T-helper 22 cell (primary cell): ENCODE data around the gene ZNF519.

Experiments used
- DNase-seq: peaks from one replicate; pipeline ENCODE4 v3.0.0-alpha.2; 2020; ENCODE audit warnings: low read depth

Gene ZNF519

DNA sequence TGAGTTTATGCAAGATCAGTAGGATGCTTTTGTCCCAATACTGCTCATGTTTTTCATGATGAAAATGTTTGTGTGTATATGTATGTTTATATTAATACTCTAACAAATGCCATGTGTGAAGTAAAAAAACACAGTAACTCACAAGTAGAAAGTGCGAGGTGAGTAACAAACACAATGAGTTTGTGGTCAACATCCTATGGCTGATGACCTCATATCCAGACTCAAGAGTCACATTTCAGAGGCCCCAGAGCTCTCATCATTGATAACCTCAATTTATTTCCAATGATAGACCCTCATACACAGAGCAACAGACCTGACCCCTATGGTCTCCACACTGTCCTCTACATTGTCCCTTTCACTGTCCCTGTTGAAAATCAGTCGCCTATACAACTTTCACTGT is 34.5 kb downstream of the ZNF519 start:
- DNase-seq = no peak

DNA sequence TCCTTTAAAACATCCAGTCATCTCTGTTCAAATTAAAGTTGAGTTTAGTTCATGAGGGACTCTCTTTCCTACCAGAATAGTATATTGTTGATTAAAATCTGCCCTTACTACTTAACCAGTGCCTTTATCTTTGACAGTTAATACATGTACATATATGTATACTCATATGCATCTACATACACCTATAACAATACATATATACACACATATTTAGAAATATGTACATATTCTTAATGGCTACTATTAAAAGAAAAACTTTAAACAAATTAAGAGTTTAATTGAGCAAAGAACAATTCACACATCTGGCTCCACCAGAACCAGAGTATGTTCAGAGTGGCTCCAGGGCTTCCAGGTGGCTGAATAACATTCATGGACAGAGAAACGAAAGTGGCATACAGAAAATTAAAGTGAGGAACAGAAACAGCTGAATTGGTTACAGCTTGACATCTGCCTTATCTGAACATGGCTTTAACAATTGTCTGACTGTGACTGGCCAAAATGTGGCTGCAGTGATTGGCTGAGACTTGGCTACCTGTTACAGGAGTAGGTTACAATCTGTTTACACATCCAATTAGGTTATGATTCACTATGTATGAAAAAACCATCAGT is 38.8 kb downstream of the ZNF519 start:
- DNase-seq = no peak

DNA sequence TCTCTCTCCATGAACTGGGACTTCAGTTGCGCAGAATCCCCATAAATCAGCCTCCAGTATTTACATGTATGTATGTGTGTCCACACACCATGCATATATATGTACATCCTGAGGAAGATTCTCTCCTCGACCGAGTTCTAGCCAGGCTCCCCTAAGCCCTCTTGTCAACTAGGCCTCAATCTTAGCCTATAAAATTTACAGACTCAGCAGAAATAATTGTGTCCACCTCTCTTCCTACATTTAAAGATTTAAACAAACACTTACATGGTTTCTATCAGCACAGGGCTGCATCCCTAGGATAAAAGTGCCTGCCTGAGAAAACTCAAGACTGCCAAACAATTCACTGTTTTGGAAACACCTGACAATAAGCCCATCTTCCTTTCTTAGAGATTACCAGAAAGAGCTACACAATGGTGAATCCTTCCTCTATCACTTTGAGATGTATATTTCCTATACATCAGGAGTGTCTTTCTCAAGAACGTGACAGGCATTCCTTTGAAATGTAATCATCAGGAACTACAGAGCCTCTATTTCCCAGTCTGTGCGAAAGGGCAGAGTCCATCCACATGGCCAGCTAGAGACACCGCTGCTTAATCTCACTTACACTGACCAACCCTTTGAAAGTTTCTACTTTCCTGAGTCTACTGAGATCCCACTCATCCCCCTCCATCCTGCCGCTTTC is 39.5 kb downstream of the ZNF519 start:
- DNase-seq = no peak

- no peak for DNase-seq
Observed at GRCh38 chr18:14089781-14090180, 42.5 kb downstream of the ZNF519 start.

DNA sequence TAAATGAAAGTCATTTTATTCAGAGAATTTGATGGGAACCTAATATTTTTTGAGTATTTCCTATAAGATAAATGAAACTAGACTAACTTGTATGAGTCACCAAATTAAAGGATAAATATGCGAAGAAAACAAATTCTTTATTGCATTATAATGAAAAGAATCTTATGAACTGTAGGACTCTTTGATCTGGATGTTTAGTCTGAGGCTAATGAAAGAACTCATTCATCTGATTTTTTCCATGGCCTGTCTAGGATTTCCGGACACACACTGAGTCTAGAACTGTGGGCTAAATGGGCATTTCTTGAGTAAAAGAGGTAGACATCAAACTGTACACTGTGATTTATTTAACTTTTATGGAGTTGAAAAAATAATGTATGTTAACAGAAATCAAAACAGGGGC is 43.0 kb downstream of the ZNF519 start:
- no peak for DNase-seq

DNA sequence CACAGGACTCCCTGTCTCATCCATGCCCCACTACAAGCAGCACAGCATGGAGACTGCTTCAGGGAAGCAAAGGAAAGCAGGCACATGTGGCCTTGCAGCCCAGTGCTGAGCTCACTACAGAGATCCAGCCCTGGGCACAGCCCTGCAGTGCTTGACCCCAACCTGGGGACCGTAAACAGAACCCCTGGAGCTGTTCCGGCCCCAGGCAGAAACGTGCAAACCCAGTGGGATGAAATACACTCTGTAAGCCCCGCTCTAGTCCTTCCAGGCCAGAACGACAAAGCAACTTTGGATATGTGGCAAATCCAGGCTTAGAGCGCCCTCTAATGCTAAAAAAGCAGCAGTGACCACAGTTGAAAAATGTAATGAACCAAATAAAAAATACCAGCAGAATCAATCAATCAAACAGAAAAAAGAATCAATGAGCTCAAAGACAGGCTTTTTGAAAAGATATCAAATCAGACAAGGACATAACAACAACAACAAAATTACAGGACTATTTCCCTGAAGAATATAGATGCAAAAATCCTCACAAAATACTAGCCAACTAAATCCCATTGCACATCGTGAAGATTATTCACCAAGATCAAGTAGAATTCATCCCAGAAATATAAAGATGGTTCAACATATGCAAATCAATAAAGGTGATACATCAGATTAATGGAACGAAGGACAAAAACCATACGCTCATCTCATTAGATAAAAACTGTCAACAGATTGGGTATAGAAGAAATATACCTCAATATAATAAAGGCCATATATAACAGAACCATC is 45.6 kb downstream of the ZNF519 start:
- DNase-seq = no peak

DNA sequence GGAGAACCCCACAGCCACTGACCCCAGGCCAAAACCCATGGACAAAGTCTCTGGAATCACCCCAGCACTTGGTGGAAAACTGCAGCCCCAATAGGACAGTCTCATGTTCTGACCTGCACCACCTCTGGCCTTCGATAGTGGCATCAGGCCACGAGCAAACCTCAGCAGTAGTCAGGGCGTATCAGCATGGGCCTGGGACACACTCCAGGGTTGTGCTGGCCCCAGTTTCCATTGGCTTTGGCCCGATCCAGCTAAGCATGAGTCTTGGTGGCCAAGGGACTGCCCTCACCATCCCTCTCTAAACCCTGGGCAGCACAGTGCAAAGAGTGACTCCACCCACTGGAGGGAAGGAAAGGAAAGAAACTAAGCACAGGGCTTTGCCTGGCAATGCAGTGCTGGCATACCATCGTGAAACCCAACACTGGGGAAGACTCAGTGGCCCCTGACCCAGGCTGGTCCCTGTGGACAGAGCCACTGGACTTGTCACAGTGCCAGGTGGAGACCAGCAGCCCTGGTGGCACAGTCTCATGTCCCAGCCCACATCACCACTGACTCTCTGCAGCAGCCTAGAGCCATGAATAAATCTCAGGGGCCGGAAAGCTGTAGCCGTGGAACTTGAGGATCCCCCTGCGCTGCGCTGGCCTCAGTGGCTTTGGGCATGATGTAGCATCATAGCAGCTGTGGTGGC is 46.3 kb downstream of the ZNF519 start:
- DNase-seq = no peak

GRCh38 chr18:14075196-14075595 is 57.0 kb downstream of the ZNF519 start:
- DNase-seq = no peak

- DNase-seq = no peak
Observed at GRCh38 chr18:14074187-14074586, 58.0 kb downstream of the ZNF519 start.

DNA sequence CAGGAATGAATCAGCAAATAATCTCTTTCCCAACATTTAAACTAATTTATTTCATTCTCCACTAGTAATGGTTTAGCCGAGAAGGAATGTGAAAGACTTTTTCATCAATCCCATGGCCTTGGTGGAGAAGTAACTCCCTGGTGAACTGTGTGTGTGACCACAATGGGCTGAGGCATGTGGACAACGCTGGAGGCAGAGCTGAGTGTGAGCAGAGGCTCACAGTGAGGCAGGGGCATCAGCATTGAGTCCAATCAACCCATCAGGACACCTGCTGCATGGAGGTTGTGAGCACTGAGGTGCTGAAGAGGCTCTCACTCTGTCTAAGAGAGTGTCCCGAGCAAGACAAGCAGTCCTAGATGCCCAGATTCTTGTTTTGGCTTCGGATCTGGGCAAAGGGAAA is 78.6 kb downstream of the ZNF519 start:
- DNase-seq = no peak
